Upper lobe of left lung (tissue), 4 donors: Measurements from ENCODE around the gene IL4R.

Experiments
- POLR2A ChIP-seq, 4 donors: fragments of 450-650 bp; IDR thresholded peaks; one replicate each; pipeline ENCODE4 v1.5.1; 2016 to 2017; ENCODE audit warnings: antibody characterized with exemption in 4 of 4, mild to moderate bottlenecking in 2 of 4
- POLR2AphosphoS5 ChIP-seq, 2 donors: sonication (generic); formaldehyde crosslinking; IDR thresholded peaks; one replicate each; pipeline ENCODE4 v1.5.1; 2017; ENCODE audit warnings: antibody characterized with exemption in 2 of 2
- TF ChIP-seq, protein P1 (sequence below), 6 experiments: fragments of 450-650 bp in 4 of 6; fragments of 200-600 bp in 2 of 6; sonication (generic) in 2 of 6; IDR thresholded peaks; one replicate each; pipeline ENCODE4 v1.5.1; 2016 to 2019; ENCODE audit warnings: antibody characterized with exemption in 6 of 6

DNA sequence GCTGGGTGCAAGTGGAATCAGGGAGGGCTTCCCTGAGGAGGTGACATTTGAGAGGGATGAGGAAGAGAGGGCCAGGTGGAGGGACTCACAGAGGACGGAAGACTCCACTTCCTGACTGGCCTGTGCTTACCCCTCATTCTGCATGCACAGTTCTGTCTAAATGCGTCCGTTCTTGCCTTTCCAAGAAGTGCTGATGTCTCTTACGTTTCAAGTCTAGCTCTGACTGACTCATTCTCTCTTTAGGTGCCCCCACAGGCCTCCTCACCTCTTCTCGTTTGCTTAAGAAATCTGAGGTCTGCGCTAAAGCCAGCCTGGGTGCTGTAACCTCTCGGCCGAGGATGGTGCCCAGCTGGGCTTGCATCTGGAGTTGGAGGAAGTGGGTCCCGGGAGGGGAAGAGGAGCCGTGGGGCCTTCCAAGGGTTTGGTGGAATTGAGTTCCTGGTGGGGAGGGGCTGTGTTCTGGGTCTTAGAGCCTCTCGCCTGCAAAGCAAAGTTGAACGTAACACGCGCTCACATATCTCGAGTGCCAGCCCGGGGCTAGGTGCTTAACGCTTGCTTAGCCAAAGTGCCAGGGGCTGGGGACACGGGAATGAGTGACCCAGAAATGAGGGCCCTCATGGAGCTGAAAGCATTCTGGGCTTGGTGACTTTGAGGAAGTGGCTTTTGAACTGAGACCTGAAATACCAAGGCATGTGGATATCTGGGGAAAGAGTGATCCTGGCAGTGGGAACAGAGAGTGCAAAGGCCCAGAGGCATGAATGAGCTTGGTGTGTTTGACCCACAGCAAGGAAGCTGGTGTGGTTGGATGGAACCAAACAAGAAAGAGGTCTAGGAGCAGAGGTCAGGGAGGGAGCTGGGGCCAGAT is 4.8 kb downstream of the IL4R start:
- TF ChIP-seq POLR2AphosphoS5 (IDR thresholded peaks at IDR 0.05): peak; percentile 16 to 75
- TF ChIP-seq, protein P1, sequence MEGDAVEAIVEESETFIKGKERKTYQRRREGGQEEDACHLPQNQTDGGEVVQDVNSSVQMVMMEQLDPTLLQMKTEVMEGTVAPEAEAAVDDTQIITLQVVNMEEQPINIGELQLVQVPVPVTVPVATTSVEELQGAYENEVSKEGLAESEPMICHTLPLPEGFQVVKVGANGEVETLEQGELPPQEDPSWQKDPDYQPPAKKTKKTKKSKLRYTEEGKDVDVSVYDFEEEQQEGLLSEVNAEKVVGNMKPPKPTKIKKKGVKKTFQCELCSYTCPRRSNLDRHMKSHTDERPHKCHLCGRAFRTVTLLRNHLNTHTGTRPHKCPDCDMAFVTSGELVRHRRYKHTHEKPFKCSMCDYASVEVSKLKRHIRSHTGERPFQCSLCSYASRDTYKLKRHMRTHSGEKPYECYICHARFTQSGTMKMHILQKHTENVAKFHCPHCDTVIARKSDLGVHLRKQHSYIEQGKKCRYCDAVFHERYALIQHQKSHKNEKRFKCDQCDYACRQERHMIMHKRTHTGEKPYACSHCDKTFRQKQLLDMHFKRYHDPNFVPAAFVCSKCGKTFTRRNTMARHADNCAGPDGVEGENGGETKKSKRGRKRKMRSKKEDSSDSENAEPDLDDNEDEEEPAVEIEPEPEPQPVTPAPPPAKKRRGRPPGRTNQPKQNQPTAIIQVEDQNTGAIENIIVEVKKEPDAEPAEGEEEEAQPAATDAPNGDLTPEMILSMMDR (IDR thresholded peaks at IDR 0.05): no peak
- TF ChIP-seq POLR2A (IDR thresholded peaks at IDR 0.05): no peak
